Panc1 (cell line): ENCODE results near the gene KHSRP.

ENCODE experiments used
- CTCF ChIP-seq: fragments of 450-650 bp; IDR thresholded peaks from 2 replicates; pipeline ENCODE4 v1.5.1; 2017; ENCODE audit warnings: mild to moderate bottlenecking
- POLR2AphosphoS5 ChIP-seq: IDR thresholded peaks from 2 replicates; pipeline ENCODE4 v1.6.1; 2012; ENCODE audit warnings: mild to moderate bottlenecking, low read depth, low read length, moderate library complexity
- TCF7L2 ChIP-seq: IDR thresholded peaks from 2 replicates; pipeline ENCODE4 v1.6.1; 2011; ENCODE audit warnings: mild to moderate bottlenecking, low read depth, low read length, inconsistent platforms

GRCh38 chr19:6413721-6414643, 10.6 kb downstream of the KHSRP start:
- TF ChIP-seq CTCF = no peak
- TF ChIP-seq POLR2AphosphoS5 = no peak
- no peak for TF ChIP-seq TCF7L2
